HG02642 (cell line): Measurements from ENCODE around the gene NOPCHAP1.
"Not testable (repeated sequence)": the region's sequence is repeated elsewhere in the genome, so short reads cannot be mapped to it uniquely, and the experiment has no call there.

Experiments used
- ATAC-seq: cut with Tn5 transposase; IDR thresholded peaks from one replicate; pipeline ENCODE4 v1.9.1; 2021; ENCODE audit warnings: mild to moderate bottlenecking; ENCODE audit not compliant: unreplicated experiment, poor library complexity

Gene NOPCHAP1, protein sequence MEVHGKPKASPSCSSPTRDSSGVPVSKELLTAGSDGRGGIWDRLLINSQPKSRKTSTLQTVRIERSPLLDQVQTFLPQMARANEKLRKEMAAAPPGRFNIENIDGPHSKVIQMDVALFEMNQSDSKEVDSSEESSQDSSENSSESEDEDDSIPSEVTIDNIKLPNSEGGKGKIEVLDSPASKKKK

DNA sequence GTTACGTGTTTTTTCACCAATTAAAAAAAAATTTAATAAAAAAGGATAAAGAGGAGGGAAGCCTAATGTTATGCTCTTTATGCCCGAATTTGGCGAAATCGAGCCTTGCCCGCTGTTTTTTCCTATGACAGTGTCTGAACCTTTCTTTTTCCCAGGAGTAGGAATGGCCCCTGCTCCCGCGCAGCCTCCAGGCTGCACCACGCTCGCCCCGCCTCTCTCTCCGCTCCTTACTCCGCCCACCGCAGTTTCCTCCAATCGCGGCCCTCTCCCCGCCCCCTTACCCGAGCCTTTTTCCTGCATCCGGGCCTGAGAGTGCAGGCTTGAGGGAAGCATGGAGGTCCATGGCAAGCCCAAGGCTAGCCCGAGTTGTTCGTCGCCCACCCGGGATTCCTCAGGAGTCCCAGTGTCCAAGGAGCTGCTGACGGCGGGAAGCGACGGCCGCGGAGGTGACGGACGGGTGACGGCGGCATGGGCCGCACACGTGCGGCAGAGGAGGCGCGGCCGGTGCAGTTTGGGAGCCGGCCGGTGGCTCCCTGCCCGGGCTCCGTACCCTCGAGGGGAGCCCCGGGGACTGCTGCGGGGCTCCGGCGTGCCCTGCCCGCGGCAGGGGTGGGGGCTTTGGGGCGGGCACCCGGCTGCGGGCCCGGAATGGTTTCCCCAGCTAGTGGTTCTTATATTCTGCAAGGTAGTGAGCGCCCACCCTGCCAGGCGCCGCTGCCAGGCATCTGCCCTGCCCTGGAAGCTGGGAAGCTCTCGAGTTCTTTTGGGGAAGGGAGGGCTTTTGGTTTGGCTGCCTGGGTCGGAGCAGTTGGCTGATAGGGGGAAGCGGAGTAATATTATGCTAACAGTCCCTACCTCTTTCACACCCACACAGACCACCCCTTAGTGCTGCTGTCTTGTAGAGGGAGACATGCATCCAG lies at the start of gene NOPCHAP1:
TSS of gene NOPCHAP1 (plus strand) at position 295 of the 920 bp plus-strand sequence. CDS start at position 332, 37 bp downstream.
- ATAC-seq: peak; percentile 99

DNA sequence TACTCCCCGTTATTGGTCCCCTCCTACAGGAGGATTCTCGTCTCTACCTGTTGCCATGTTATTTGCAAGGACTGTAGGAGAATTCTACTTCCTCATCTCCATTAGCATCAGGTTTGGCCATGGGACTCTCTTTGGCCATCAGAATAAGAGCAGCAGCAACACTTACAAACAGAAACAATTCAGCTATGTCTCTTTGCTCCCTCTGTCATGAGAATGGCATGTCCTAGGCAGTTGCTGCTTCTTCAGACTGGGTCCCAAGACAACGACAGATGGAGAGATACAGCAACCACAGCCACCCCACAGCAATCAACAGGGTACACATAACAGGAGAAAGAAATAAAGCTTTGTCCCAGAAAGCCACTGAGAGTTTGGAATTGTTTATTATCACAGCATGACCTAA lies 47.7 kb upstream of the NOPCHAP1 start:
- ATAC-seq: no peak

DNA sequence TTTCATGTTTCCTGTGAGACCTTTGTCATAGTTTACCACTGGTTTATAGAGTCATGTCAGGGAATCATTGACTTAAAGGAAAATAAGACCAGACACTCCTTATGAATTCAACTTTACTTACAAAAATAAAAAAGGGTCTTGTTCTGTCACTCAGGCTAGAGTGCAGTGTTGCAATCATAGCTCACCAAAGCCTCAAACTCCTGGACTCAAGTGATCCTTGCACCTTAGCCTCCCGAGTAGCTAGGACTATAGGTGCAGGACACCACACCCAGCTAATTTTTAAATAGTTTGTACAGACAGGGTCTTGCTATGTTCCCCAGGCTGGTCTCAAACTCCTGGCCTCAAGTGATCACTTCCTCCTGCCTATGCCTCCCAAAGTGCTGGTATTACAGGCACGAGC lies 47.0 kb upstream of the NOPCHAP1 start:
- no peak for ATAC-seq

DNA sequence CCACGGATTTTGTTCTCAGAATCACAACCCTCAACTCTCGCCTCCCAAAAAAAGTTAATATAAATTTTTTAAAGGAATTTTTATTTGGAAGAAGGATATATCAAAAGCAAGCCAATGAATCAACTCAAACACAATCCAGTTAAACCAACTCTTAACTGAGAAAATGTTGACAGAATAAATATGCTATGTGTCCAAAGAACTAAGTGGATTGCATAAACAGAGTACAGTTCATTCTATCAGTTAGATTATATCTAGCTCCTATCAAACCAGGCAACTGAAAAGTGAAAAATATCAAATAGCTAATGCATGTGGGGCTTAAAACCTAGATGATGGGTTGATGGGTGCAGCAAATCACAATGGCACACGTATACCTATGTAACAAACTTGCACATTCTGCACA lies 44.7 kb upstream of the NOPCHAP1 start:
- no peak for ATAC-seq

DNA sequence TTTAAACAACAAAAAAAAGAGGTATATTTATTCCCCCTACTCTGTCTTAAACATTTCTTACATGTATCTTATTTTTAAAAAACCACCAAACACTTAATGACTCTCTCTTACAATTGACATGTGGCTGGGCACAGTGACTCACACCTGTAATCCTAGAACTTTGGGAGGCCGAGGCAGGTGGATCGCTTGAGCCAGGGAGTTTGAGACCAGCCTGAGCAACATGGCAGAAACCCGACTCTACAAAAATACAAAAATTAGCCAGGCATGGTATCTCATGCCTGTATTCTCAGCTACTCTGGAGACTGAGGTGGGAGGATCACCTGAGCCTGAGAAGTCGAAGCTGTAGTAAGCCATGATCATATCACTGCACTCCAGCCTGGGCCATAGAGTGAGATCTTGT lies 44.0 kb upstream of the NOPCHAP1 start:
- no peak for ATAC-seq

DNA sequence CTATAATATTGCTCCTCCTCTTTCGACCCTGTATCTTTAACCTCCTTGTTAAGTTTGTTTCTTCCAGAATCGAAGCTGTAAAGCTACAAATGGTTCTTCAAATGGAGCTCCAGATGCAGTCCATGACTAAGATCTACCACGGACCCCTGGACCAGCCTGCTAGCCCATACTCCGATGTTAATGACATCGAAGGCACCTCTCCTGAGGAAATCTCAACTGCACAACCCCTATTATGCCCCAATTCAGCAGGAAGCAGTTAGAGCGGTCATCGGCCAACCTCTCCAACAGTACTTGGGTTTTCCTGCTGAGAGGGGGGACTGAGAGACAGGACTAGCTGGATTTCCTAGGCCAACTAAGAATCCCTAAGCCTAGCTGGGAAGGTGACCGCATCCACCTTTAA lies 42.7 kb upstream of the NOPCHAP1 start:
- not testable (repeated sequence) for ATAC-seq

DNA sequence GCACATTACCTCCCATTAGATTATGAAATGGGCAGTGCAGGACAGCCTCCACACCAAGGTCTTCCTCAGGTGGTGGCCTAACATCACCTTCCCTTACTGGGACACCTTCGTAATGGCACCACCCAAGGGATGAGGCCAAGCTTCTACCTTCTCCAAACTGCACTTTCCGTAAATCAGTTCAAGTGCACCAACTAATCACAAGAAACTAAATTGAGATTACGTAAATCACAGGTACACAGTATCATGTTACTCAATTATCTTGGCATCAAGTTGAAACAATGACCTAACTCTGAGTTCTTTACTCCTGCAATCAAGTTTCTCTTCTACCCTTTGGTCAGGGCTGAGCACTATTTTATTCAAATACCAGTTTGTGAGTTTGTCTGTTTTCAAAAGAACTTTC lies 41.9 kb upstream of the NOPCHAP1 start:
- no peak for ATAC-seq

DNA sequence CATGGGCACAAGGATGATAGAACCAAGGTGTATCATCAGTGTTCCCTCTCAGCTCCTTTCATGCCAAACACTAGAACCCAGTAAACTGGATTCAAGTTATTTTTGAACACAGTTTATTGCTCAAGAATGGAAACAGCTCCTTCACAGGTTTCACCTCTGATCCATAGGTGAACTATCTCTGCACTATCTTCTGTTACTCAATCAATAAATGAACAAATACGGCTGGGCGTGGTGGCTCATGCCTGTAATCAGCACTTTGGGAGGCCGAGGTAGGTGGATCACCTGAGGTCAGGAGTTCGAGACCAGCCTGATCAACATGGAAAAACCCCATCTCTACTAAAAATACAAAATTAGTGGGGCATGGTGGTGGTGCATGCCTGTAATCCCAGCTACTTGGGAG lies 37.4 kb upstream of the NOPCHAP1 start:
- not testable (repeated sequence) for ATAC-seq

DNA sequence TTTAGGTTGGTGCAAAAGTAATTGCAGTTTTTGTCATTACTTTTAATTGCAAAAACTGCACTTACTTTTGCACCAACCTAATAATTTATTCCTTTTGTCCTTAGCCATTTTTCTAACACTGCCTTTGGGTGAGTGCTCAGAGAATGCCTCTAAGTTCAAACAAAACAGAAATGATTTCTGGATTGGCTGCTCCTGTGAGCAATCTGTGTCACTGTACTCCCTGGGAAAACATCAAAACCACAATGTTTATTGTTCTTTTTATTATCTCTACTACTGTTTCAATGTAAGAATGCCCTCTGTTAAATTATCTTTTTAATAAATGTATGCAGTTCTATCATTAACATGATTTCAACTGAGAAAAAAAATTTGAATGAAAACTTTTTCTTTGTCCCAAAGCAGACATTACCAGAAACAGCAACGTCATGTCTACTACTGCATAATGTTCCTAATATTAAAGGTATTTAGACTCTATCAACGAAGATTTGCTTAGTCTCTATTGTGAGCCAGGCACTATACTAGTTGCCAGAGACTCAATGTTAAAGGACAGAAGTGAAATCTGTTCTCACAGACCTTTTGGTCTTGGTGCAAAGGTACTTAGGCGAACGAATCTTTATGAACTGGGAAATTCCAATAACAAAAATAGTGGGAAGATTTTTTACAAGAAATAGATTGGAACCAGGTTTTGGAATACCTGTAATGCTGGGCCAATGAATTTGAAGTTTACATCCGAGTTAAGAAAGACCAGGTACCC lies 34.2 kb upstream of the NOPCHAP1 start:
- no peak for ATAC-seq

DNA sequence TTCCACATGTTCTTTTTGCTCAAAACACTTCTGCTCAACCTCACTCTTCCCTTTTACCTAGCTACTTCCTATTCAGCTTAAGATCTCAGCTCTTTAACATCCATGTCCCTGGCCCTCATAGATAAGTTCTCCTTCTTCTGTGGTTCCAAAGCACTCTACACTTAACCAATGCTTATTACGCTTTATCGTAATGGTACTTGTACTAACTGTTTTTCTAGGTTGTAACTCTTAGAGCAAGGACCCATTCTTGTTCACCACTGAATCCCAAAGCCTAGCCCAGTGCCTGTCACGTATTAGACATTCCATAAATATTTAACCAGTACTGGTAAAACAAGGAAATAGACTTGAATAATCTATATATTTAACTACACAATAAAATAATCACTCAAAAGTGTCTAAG lies 33.3 kb upstream of the NOPCHAP1 start:
- no peak for ATAC-seq

DNA sequence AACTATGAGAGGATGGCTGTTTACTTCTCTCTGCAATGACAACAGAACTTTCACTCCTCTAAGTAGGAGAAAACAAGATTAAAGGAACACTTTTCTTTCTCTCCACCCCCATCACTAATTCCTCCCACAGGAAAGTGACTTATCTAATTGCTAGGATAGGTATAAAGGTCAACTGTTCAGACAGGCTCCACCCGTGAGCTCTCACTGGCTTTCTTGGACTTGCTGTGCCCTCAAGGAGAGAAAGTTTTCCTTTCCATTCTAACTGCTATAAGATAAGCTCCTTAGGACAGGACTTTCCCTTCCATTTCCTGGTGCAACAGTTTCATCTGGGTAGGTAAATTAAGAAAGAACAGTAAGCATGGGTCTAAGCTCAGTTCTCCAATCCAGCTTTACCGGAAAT lies 32.8 kb upstream of the NOPCHAP1 start:
- ATAC-seq: no peak

DNA sequence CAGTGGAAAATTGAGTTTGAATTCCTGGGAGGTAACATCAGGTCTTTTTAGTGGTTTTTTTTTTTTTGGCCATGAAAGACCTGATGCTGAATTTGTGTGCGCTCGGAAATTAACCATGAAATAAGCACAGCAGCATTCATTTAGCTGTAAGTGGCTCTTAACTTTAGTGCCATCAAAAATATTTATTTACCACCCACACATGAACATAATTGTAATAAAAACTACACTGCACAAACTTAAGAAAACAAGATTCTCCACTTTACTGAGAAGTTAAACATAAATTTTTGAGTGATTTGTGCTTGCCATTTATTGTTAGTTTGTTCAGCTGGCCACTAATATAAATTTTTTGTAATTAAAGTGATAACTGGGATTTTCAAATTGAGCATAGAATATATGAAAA lies 30.4 kb upstream of the NOPCHAP1 start:
- ATAC-seq: no peak

DNA sequence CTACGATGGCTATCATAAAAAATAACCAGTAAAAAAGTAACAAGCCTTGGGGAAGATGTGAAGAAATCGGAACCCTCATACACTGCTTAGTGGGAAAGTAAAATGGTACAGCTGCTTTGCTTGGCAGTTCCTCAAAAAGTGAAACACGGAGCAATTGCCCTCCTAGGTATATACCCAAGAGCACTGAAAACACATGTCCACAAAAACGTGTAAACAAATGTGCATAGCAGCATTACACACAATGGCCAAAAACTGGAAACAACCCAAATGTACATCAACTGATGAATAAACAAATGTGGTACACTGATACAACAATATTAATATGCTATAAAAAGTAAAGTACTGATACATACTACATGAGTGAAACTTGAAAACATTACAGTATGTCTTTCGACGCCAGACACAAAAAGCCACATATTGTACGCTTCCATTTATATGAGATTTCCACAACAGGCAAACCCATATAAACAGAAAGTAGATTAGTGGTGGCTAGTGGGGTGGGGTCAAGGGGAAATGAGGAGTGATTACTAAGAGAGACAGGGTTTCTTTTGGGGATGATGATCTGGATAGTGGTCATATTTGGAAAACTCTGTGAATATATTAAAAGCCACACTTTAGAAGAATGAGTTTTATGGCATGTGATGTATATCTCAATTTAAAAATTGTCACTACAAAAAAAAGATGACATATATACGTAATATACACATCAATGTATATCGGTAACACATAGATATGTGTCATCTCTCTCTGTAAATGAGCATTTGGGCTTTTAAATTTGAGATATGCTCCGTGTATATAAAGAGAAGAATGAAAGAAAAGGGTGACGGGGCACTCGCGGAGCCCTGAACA lies 29.0 kb upstream of the NOPCHAP1 start:
- ATAC-seq: no peak

DNA sequence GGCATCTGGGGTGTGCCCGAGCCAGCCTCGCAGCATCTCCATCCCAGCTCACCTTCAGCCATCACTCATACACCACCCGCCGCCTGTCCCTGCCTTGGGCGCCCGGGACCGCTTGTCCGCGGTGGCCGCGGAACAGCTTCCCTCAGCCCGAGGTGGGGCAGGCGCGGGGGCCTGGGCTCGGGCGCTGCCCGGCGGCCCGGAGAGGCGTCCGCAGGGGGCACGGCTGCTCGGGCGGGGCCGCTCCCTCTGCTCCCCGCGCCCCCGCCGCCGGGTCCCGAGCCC lies 28.5 kb upstream of the NOPCHAP1 start:
- peak; percentile 37 for ATAC-seq

DNA sequence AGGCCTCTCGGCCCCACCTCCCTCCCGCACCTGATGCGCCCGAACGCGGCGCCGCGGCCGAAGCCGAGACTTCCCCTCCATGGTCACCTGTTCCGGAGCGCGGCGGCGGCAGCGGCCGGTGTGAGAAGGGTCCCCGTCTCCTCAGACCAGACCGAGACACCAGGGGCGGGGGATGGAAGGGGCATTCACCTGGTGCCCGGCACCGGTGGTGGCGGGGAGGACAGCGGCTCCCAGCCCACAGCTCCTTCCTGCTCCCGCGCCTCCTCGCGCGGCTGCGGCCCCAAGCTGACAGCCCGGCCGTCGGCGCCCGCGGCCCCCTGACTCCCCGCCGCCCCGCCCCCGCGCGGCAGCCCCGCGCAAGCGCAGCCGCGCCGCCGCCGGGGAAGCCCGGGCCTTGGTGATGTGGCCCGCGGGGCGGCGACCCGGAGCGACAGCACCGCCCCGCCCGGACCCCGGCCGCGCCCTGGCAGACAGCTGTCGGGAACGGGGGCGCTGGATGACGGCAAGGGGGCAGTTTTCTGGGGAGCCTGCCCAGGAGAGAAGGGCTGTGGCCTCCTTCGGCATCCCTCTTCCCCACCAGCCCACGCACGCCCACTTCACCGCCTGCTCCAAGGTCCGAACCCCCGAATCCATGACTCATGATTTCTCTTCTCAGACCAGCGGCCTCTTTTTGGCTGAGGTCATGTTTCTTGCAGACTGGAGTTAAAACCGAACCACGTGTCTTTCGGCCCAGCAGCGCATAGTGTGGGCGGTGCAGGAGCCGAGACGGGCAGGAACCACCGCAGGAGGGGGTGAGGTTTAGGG lies 27.9 kb upstream of the NOPCHAP1 start, which contains the start of gene SLC41A2:
TSS of gene SLC41A2 (minus strand) at position 290 of the 804 bp plus-strand sequence. CDS start 29,763 bp downstream, outside the sequence.
- peak; percentile 82 for ATAC-seq

DNA sequence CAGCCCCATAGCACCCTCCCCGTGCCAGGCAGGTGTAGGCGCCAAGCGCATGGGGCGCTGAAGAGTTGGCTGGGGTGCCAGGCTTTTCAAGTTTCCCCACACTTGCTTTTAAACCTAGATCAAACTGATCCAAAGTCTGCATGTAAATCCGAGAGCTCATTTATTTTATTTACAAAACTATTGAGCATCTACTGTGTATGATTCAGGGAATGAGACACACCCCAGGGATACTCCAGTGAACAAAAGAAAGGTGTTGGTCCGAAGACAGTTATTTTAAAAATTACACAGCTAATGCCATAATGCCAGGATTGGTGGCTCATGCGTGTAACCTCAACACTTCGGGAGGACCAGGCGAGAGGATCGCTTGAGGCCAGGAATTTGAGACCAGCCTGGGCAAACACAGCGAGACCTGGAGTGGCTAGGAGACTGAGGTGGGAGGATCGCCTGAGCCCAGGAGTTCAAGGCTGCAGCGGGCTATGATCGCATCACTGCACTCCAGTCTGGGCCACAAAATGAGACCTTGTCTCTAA lies 27.2 kb upstream of the NOPCHAP1 start:
- no peak for ATAC-seq

DNA sequence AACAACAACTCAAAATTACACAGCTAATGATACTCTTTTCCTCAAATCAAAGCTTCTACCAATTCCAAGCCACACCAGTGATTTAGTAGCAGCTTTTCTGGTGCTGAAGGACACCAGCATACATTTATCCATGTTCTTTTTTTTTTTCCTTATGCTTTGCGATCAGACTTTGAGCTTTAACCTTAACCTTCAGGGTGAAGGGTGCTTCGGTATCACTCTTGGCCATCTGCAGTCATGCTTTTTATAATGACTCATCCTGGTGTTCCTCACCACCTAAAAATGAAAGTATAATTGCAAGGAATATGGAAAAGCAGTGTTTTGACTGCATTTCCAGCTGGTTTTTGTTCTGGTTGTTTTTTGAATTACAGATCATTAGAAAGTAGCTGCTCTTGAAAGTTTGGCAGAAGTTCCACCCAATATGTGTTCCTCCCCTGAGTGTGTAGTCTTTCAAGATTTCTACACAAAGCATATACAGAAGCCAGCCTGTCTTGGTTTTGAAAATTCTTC lies 26.7 kb upstream of the NOPCHAP1 start:
- ATAC-seq: no peak

DNA sequence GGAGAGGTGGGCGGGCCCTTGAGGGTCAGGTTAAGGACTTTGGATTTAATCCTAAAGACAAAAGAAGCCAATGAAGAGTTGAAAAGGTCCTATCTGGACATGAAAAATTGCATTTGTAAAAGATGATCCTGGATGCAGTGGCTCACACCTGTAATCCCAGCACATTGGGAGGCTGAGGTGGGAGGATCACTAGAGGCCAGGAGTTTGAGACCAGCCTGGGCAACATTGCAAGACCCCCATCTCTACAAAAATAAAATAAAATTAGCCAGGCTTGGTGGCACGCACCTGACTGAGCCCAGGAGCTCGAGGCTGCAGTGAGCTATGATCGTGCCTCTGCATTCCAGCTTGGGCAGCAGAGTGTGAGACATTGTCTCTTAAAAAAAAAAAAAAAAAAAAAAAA lies 25.7 kb upstream of the NOPCHAP1 start:
- ATAC-seq: no peak

DNA sequence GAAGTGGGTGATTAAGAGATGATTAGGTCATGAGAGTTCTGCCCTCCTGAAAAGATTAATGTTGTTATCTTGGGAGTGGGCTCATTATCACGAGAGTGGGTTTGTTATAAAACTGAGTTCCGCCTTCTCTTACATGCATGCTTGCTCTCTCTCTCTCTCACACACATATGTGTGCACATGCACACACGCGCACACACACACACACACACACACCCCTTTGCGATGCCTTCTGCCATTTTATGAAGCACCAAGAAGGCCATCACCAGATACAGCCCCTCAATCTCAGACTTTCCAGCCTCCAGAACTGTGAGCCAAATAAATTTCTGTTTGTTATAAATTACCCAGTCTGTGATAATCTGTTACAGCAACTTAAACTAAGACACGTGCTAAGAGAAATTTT lies 22.4 kb upstream of the NOPCHAP1 start:
- no peak for ATAC-seq
